Measurements from ENCODE around the gene CORO2A.

- no peak for TF ChIP-seq NR3C1 (CRISPR knock-in tag; IDR thresholded peaks at IDR 0.05)
- TF ChIP-seq ELK4 (CRISPR knock-in tag; IDR thresholded peaks at IDR 0.05; ENCODE audit: borderline replicate concordance) = no peak
- TF ChIP-seq ARNT (IDR thresholded peaks at IDR 0.05) = no peak
- TF ChIP-seq SMC3 (IDR thresholded peaks at IDR 0.05; ENCODE audit: low read length) = no peak
- no peak for TF ChIP-seq AFF4 (CRISPR knock-in tag; IDR thresholded peaks at IDR 0.05)
Observed at GRCh38 chr9:98202252-98202651, 9.8 kb upstream of the CORO2A start.

Measured in HepG2 (cell line).